ENCODE measurements around the gene TADA2A.

Gene TADA2A

GRCh38 chr17:37406635-37407461 lies at the start of gene TADA2A, which contains the start of gene ACACA:
TADA2A (plus strand) TSS chr17:37406886; CDS start chr17:37411366, 4,480 bp downstream.
ACACA (minus strand) TSS chr17:37406836; CDS start chr17:37406299, 537 bp downstream.
- peak; percentile 85 for DNase-seq (ENCODE audit: low spot score)

GRCh38 chr17:37358098-37358829 lies 48.4 kb upstream of the TADA2A start:
- peak; percentile 79 for DNase-seq (ENCODE audit: low spot score)

GRCh38 chr17:37358830-37359681 lies 47.6 kb upstream of the TADA2A start:
- DNase-seq (ENCODE audit: low spot score) = peak; percentile 97

- DNase-seq (ENCODE audit: low spot score) = no peak
These were observed 47.0 kb upstream of the TADA2A start for GRCh38 chr17:37359682-37360188.

- no peak for DNase-seq (ENCODE audit: low spot score)
These were observed 46.1 kb upstream of the TADA2A start for GRCh38 chr17:37360632-37361031.

- no peak for DNase-seq (ENCODE audit: low spot score)
These were observed 45.1 kb upstream of the TADA2A start for GRCh38 chr17:37361543-37361942.

GRCh38 chr17:37365589-37365988 lies 41.1 kb upstream of the TADA2A start:
- no peak for DNase-seq (ENCODE audit: low spot score)

- DNase-seq (ENCODE audit: low spot score) = peak; percentile 29
These were observed 38.1 kb upstream of the TADA2A start for GRCh38 chr17:37368577-37368976.

GRCh38 chr17:37373530-37374159 lies 33.0 kb upstream of the TADA2A start:
- peak; percentile 87 for DNase-seq (ENCODE audit: low spot score)

GRCh38 chr17:37375706-37376105 lies 31.0 kb upstream of the TADA2A start, which contains the start of gene C17orf78:
C17orf78 (plus strand) TSS chr17:37375985; CDS start chr17:37376093, 108 bp downstream.
- no peak for DNase-seq (ENCODE audit: low spot score)

GRCh38 chr17:37382056-37382455 lies 24.6 kb upstream of the TADA2A start:
- no peak for DNase-seq (ENCODE audit: low spot score)

GRCh38 chr17:37384560-37385149 lies 22.0 kb upstream of the TADA2A start:
- no peak for DNase-seq (ENCODE audit: low spot score)

GRCh38 chr17:37385474-37385990 lies 21.2 kb upstream of the TADA2A start:
- no peak for DNase-seq (ENCODE audit: low spot score)

GRCh38 chr17:37386462-37386861 lies 20.2 kb upstream of the TADA2A start:
- DNase-seq (ENCODE audit: low spot score) = no peak

- DNase-seq (ENCODE audit: low spot score) = no peak
These were observed 18.4 kb upstream of the TADA2A start for GRCh38 chr17:37388266-37388665.

GRCh38 chr17:37389160-37389559 lies 17.5 kb upstream of the TADA2A start:
- no peak for DNase-seq (ENCODE audit: low spot score)

GRCh38 chr17:37391146-37391545 lies 15.5 kb upstream of the TADA2A start:
- DNase-seq (ENCODE audit: low spot score) = no peak

- no peak for DNase-seq (ENCODE audit: low spot score)
These were observed 14.6 kb upstream of the TADA2A start for GRCh38 chr17:37392024-37392590.

GRCh38 chr17:37393352-37393751 lies 13.3 kb upstream of the TADA2A start:
- no peak for DNase-seq (ENCODE audit: low spot score)

GRCh38 chr17:37399265-37399803 lies 7.4 kb upstream of the TADA2A start:
- no peak for DNase-seq (ENCODE audit: low spot score)
